Keratinocyte (primary cell): ENCODE measurements around the gene TSPAN10. TPM values are rescaled to one million over a fixed set of nuclear protein-coding genes. Genes with fewer than 3 reads are reported as not detected.

Experiments
- DNase-seq: peaks from one replicate; pipeline ENCODE4 v3.0.0-alpha.2; 2011; ENCODE audit warnings: low read depth, missing footprints, low spot score
- FAIRE-seq: peaks from 2 replicates; lab custom pipeline; 2011; peaks lifted over from hg19 to GRCh38; lab: Jason Lieb, UNC
- H2AFZ ChIP-seq: 2 replicates; pipeline ENCODE4 v1.6.0; 2012; ENCODE audit warnings: low read length, control low read depth, inconsistent platforms; ENCODE audit not compliant: control insufficient read depth
- H3K27ac ChIP-seq: 2 replicates; pipeline ENCODE4 v1.5.1; 2011; ENCODE audit warnings: low read length; ENCODE audit not compliant: control insufficient read depth, insufficient read depth
- H3K27me3 ChIP-seq: 3 replicates; pipeline ENCODE4 v1.6.0; 2011; ENCODE audit warnings: low read length; ENCODE audit not compliant: control insufficient read depth, insufficient read depth; ENCODE audit errors: extremely low read depth
- H3K36me3 ChIP-seq, 2 experiments: 2 replicates in 1 of 2; 3 replicates in 1 of 2; pipeline ENCODE4 v1.5.1; 2011; ENCODE audit warnings: low read length in 2 of 2, mild to moderate bottlenecking in 1 of 2; ENCODE audit not compliant: control insufficient read depth in 2 of 2, insufficient read depth in 2 of 2; ENCODE audit errors: extremely low read depth in 1 of 2
- H3K4me1 ChIP-seq: 3 replicates; pipeline ENCODE4 v1.5.1; 2011; ENCODE audit warnings: low read length; ENCODE audit not compliant: control insufficient read depth, insufficient read depth; ENCODE audit errors: extremely low read depth
- H3K4me2 ChIP-seq: 3 replicates; pipeline ENCODE4 v1.6.0; 2011; ENCODE audit warnings: low read depth, low read length; ENCODE audit not compliant: control insufficient read depth, insufficient read depth; ENCODE audit errors: extremely low read depth
- H3K4me3 ChIP-seq, 3 experiments: fragments of 200-600 bp in 1 of 3; sonication (generic) in 1 of 3; 2 replicates in 2 of 3; 3 replicates in 1 of 3; pipeline ENCODE4 v1.5.1; 2011 to 2016; ENCODE audit warnings: low read length in 3 of 3, mild to moderate bottlenecking in 3 of 3, control low read depth in 2 of 3, inconsistent platforms in 1 of 3, low read depth in 1 of 3, mixed read lengths in 1 of 3, mixed run types in 1 of 3, moderate library complexity in 1 of 3; ENCODE audit not compliant: control insufficient read depth in 2 of 3, insufficient read depth in 2 of 3; ENCODE audit errors: extremely low read depth in 1 of 3
- H3K79me2 ChIP-seq: 2 replicates; pipeline ENCODE4 v1.6.0; 2012; ENCODE audit warnings: low read length; ENCODE audit not compliant: control insufficient read depth, insufficient read depth
- H3K9ac ChIP-seq: 3 replicates; pipeline ENCODE4 v1.6.0; 2011; ENCODE audit warnings: low read length; ENCODE audit not compliant: control insufficient read depth, insufficient read depth; ENCODE audit errors: extremely low read depth
- H3K9me1 ChIP-seq: 3 replicates; pipeline ENCODE4 v1.6.0; 2011; ENCODE audit warnings: low read length; ENCODE audit not compliant: control insufficient read depth, insufficient read depth; ENCODE audit errors: extremely low read depth
- H3K9me3 ChIP-seq: 2 replicates; pipeline ENCODE4 v1.5.1; 2012; ENCODE audit warnings: low read depth, low read length; ENCODE audit not compliant: control insufficient read depth
- H4K20me1 ChIP-seq: 3 replicates; pipeline ENCODE4 v1.6.0; 2011; ENCODE audit warnings: low read length; ENCODE audit not compliant: control insufficient read depth, insufficient read depth; ENCODE audit errors: extremely low read depth
- EZH2 ChIP-seq: IDR thresholded peaks from one replicate; pipeline ENCODE4 v1.6.1; 2012; ENCODE audit warnings: inconsistent platforms, mild to moderate bottlenecking, low read length, moderate library complexity
- dilution Hi-C: fragments of 300-500 bp; cut with MboI; formaldehyde crosslinking; loops from one replicate; pipeline ENCODE4 v1.7.0; 2020; ENCODE audit warnings: low sequenced_read_pairs; ENCODE audit not compliant: extremely low pct_ligation_motif_present
- polyA plus RNA-seq, 5 experiments: library from polyadenylated mRNA; depleted of rRNA in 3 of 5; stranded (reverse) in 3 of 5; stranded (forward) in 1 of 5; unstranded in 1 of 5; fragments of >200 nt; gene quantifications; 1 replicate in 1 of 5; 2 replicates in 3 of 5; 3 replicates in 1 of 5; pipeline versions ENCODE4 v1.2.1 to v1.2.3, GENCODE V29; 2011 to 2012; ENCODE audit warnings: missing spikeins in 2 of 5, low read depth in 1 of 5, low replicate concordance in 1 of 5
- TF ChIP-seq, protein P1 (sequence below), 3 experiments: IDR thresholded peaks in 1 of 3; conservative IDR thresholded peaks in 1 of 3; optimal IDR thresholded peaks in 1 of 3; 2 replicates in 2 of 3; 3 replicates in 1 of 3; pipeline versions ENCODE3 to v1.5.1; 2011; ENCODE audit warnings: low read length in 3 of 3, mild to moderate bottlenecking in 3 of 3, moderate library complexity in 2 of 3, control low read depth in 1 of 3, inconsistent platforms in 1 of 3; ENCODE audit not compliant: insufficient read depth in 2 of 3; ENCODE audit errors: extremely low read depth in 1 of 3

TSPAN10 gene
- polyA plus RNA-seq, 1 donor (not counting 4 experiments of a cell fraction or from before 2014, with no cell fraction given) = 0.89 TPM

GRCh38 chr17:81693509-81694210, 56.7 kb downstream of the TSPAN10 start:
- H3K27me3 ChIP-seq = no peaks in the 10 kb centered on the region
- H4K20me1 ChIP-seq = peaks cover 7% of the 10 kb centered on the region
- H3K4me3 ChIP-seq = no peak overlapping the region
- H3K9ac ChIP-seq = no peak overlapping the region
- TF ChIP-seq EZH2 = no peak
- TF ChIP-seq, protein P1, sequence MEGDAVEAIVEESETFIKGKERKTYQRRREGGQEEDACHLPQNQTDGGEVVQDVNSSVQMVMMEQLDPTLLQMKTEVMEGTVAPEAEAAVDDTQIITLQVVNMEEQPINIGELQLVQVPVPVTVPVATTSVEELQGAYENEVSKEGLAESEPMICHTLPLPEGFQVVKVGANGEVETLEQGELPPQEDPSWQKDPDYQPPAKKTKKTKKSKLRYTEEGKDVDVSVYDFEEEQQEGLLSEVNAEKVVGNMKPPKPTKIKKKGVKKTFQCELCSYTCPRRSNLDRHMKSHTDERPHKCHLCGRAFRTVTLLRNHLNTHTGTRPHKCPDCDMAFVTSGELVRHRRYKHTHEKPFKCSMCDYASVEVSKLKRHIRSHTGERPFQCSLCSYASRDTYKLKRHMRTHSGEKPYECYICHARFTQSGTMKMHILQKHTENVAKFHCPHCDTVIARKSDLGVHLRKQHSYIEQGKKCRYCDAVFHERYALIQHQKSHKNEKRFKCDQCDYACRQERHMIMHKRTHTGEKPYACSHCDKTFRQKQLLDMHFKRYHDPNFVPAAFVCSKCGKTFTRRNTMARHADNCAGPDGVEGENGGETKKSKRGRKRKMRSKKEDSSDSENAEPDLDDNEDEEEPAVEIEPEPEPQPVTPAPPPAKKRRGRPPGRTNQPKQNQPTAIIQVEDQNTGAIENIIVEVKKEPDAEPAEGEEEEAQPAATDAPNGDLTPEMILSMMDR (optimal IDR thresholded peaks at IDR 0.05 in 1 of 3, IDR thresholded peaks at IDR 0.05 in 1 of 3, conservative IDR thresholded peaks at IDR 0.05 in 1 of 3; ENCODE audit: extremely low read depth in 1 of 3, insufficient read depth in 2 of 3, low read length in 3 of 3) = peak in 1 of 3 experiments; percentile 27
- dilution Hi-C loops = no loop called here
- peaks cover 69% of the 10 kb centered on the region for H3K79me2 ChIP-seq
- peaks cover 4% of the 10 kb centered on the region for H3K4me1 ChIP-seq
- no peaks in the 10 kb centered on the region for H3K9me1 ChIP-seq
- DNase-seq = no peak
- no peak overlapping the region for H3K27ac ChIP-seq
- H3K4me2 ChIP-seq = no peak overlapping the region
- no peak for FAIRE-seq
- H3K9me3 ChIP-seq = no peaks in the 10 kb centered on the region
- peaks cover 62 to 78% of the 10 kb centered on the region in 2 experiments for H3K36me3 ChIP-seq
- H2AFZ ChIP-seq = no peak overlapping the region

DNA sequence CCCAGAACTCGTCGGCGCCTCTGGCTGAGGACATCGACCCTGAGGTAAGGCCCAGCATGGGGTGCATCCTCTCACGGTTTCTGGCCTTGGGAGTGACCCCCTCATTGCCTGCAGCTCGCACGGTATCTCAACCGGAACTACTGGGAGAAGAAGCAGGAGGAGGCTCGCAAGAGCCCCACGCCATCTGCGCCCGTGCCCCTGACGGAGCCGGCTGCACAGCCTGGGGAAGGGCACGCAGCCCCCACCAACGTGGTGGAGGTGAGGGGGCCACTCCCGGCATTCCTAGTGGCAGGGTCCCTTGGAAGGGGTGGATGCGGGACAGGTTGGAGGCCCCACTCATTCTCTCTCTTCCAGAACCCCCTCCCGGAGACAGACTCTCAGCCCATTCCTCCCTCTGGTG, 57.8 kb downstream of the TSPAN10 start:
- H3K9ac ChIP-seq = no peak overlapping the region
- no peaks in the 10 kb centered on the region for H3K27me3 ChIP-seq
- no peak overlapping the region for H3K4me2 ChIP-seq
- H3K79me2 ChIP-seq = peaks cover 61% of the 10 kb centered on the region
- H3K36me3 ChIP-seq = peaks cover 56 to 72% of the 10 kb centered on the region in 2 experiments
- no peak overlapping the region for H3K4me3 ChIP-seq
- H3K27ac ChIP-seq = no peak overlapping the region
- dilution Hi-C loops = no loop called here
- FAIRE-seq (no peak), DNase-seq (no peak)
- no peak for TF ChIP-seq EZH2
- TF ChIP-seq, protein P1 (optimal IDR thresholded peaks at IDR 0.05 in 1 of 3, IDR thresholded peaks at IDR 0.05 in 1 of 3, conservative IDR thresholded peaks at IDR 0.05 in 1 of 3; ENCODE audit: extremely low read depth in 1 of 3, insufficient read depth in 2 of 3, low read length in 3 of 3) = no peak
- H3K9me1 ChIP-seq = no peaks in the 10 kb centered on the region
- H2AFZ ChIP-seq = no peak overlapping the region
- peaks cover 6% of the 10 kb centered on the region for H4K20me1 ChIP-seq
- H3K4me1 ChIP-seq = no peaks in the 10 kb centered on the region
- no peaks in the 10 kb centered on the region for H3K9me3 ChIP-seq
